Thyroid gland (tissue), 4 donors: ENCODE results near the gene TPD52L1. TPM values are rescaled to one million over a fixed set of nuclear protein-coding genes. Genes with fewer than 3 reads are reported as not detected.
A peak's percentile ranks its signal among the peaks of the same experiment; 100 is the strongest.

Experiments
- DNase-seq, 2 donors: peaks; one replicate each; pipeline ENCODE4 v3.0.0-alpha.2; 2019
- H3K27ac ChIP-seq, 3 donors: fragments of 200-600 bp; sonication (generic); 1 replicate in 2 of 3; 2 replicates in 1 of 3; pipeline ENCODE4 v1.5.1; 2016 to 2019; ENCODE audit warnings: mild to moderate bottlenecking in 1 of 3, moderate library complexity in 1 of 3
- H3K27me3 ChIP-seq: fragments of 200-600 bp; sonication (generic); one replicate; pipeline ENCODE4 v1.5.1; 2019
- H3K36me3 ChIP-seq, 2 donors: fragments of 200-600 bp; sonication (generic); one replicate each; pipeline ENCODE4 v1.5.1; 2016 to 2019
- H3K4me1 ChIP-seq, 2 donors: fragments of 200-600 bp; sonication (generic); one replicate each; pipeline ENCODE4 v1.5.1; 2017 to 2019
- H3K4me3 ChIP-seq, 3 donors: fragments of 200-600 bp; sonication (generic); replicated peaks in 1 of 3; 1 replicate in 2 of 3; 2 replicates in 1 of 3; pipeline ENCODE4 v1.5.1; 2016; ENCODE audit warnings: mild to moderate bottlenecking in 1 of 3
- H3K9me3 ChIP-seq: fragments of 200-600 bp; sonication (generic); one replicate; pipeline ENCODE4 v1.5.1; 2017
- POLR2A ChIP-seq, 2 donors: fragments of 450-650 bp; IDR thresholded peaks; one replicate each; pipeline ENCODE4 v1.6.1; 2017; ENCODE audit warnings: antibody characterized with exemption in 2 of 2, mild to moderate bottlenecking in 2 of 2, moderate library complexity in 1 of 2
- WGBS, 2 donors: methylation state at CpG; one replicate each; pipeline ENCODE4 v1.1.5; 2017; 5-methylcytosine and 5-hydroxymethylcytosine counted together
- intact Hi-C: fragments of 100-400 bp; cut with DNase I; formaldehyde crosslinking; loops from one replicate; pipeline ENCODE4 v1.15.1; 2023
- total RNA-seq, 4 donors: library from RNA; depleted of rRNA; stranded (reverse); fragments of >200 nt; gene quantifications; one replicate each; pipeline ENCODE4 v1.2.3, GENCODE V29; 2016
- TF ChIP-seq, protein P1 (sequence below), 6 experiments: fragments of 200-600 bp in 3 of 6; fragments of 450-650 bp in 3 of 6; sonication (generic) in 3 of 6; IDR thresholded peaks; one replicate each; pipeline ENCODE4 v1.5.1; 2016 to 2019; ENCODE audit warnings: antibody characterized with exemption in 6 of 6, mild to moderate bottlenecking in 2 of 6, inconsistent platforms in 1 of 6, moderate library complexity in 1 of 6

The TPD52L1 gene
- total RNA-seq, 4 donors from 2014 or later: 182 to 392 (median 293) TPM

- Histone ChIP-seq H3K27ac (peak overlapping the region; percentile 56 to 91 (median 79)), H3K9me3 (no peaks in the 10 kb centered on the region), H3K4me1 (peaks cover 35 to 66% of the 10 kb centered on the region in 2 donors), H3K27me3 (no peaks in the 10 kb centered on the region), H3K36me3 (no peaks in the 10 kb centered on the region), H3K4me3 (no peak overlapping the region)
- 79 to 88% methylated on average over 6 of the region's 6 CpGs for WGBS, 2 donors
- intact Hi-C loops: no loop called here
- TF ChIP-seq, protein P1, sequence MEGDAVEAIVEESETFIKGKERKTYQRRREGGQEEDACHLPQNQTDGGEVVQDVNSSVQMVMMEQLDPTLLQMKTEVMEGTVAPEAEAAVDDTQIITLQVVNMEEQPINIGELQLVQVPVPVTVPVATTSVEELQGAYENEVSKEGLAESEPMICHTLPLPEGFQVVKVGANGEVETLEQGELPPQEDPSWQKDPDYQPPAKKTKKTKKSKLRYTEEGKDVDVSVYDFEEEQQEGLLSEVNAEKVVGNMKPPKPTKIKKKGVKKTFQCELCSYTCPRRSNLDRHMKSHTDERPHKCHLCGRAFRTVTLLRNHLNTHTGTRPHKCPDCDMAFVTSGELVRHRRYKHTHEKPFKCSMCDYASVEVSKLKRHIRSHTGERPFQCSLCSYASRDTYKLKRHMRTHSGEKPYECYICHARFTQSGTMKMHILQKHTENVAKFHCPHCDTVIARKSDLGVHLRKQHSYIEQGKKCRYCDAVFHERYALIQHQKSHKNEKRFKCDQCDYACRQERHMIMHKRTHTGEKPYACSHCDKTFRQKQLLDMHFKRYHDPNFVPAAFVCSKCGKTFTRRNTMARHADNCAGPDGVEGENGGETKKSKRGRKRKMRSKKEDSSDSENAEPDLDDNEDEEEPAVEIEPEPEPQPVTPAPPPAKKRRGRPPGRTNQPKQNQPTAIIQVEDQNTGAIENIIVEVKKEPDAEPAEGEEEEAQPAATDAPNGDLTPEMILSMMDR (IDR thresholded peaks at IDR 0.05): no peak
- no peak for TF ChIP-seq POLR2A (IDR thresholded peaks at IDR 0.05)
- no peak for DNase-seq
Measured at GRCh38 chr6:125198398-125198937, 44.9 kb downstream of the TPD52L1 start.

GRCh38 chr6:125200941-125201340 lies 47.4 kb downstream of the TPD52L1 start:
- H3K27me3 ChIP-seq: no peaks in the 10 kb centered on the region
- no peak overlapping the region for H3K4me3 ChIP-seq
- 93 to 95% methylated on average over 3 of the region's 3 CpGs for WGBS, 2 donors
- intact Hi-C loops: no loop called here
- peak overlapping the region in 1 of 3 donors; percentile 73 for H3K27ac ChIP-seq
- no peaks in the 10 kb centered on the region for H3K36me3 ChIP-seq
- no peaks in the 10 kb centered on the region for H3K9me3 ChIP-seq
- peaks cover 24 to 55% of the 10 kb centered on the region in 2 donors for H3K4me1 ChIP-seq
- no peak for DNase-seq
- TF ChIP-seq, protein P1 (IDR thresholded peaks at IDR 0.05): no peak
- TF ChIP-seq POLR2A (IDR thresholded peaks at IDR 0.05): no peak

DNA sequence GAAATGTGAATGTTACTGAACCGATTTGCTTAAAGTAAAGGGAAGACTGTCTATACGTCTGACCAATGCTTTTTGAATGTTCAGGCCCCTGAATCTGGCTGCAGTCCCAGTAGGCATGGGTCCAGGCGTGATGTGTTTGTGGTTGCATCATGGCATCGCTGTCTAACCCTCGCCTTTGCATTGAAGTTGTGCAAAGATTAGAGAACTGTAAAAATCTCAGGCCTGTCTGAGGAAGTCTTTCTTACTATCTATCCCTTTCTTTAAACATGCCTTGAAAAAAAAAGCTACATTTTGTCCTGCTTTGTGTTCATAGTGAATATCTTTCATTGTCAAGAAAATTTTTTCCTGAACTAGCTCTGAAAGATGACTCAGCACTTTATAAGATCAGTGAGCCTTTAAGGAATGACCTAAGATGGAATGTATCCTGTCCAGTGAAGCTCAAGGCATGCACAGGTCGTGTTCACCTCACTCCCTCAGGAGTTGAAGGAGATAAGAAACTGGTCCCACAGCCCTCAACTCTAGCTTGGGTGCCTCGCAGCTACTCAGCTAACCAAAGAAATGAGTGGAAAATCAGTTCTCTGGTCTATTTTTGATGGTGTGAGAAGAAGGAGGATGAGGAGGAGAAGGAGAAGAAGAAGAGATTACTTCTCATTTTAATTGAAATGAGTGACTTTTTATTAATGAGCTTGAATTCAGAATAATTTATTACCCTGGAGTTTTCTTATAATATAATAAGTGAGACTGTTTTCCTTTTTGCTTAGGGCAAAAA lies 48.6 kb downstream of the TPD52L1 start:
- H3K36me3 ChIP-seq: no peaks in the 10 kb centered on the region
- DNase-seq: peak; percentile 67 to 68
- peak overlapping the region; percentile 55 to 76 (median 73) for H3K27ac ChIP-seq
- intact Hi-C loops: no loop called here
- H3K4me1 ChIP-seq: peaks cover 21 to 45% of the 10 kb centered on the region in 2 donors
- no peak overlapping the region for H3K4me3 ChIP-seq
- TF ChIP-seq, protein P1 (IDR thresholded peaks at IDR 0.05): no peak
- peak in 1 of 2 donors; percentile 26 for TF ChIP-seq POLR2A (IDR thresholded peaks at IDR 0.05)
- H3K27me3 ChIP-seq: no peaks in the 10 kb centered on the region
- H3K9me3 ChIP-seq: no peaks in the 10 kb centered on the region
- WGBS, 2 donors: 33% methylated on average over 7 of the region's 7 CpGs

- no peaks in the 10 kb centered on the region for H3K9me3 ChIP-seq
- no peak for DNase-seq
- H3K4me3 ChIP-seq: no peak overlapping the region
- intact Hi-C loops: no loop called here
- H3K27ac ChIP-seq: no peak overlapping the region
- peaks cover 12 to 32% of the 10 kb centered on the region in 2 donors for H3K4me1 ChIP-seq
- H3K36me3 ChIP-seq: no peaks in the 10 kb centered on the region
- no peaks in the 10 kb centered on the region for H3K27me3 ChIP-seq
- TF ChIP-seq, protein P1 (IDR thresholded peaks at IDR 0.05): no peak
- no peak for TF ChIP-seq POLR2A (IDR thresholded peaks at IDR 0.05)
Measured at GRCh38 chr6:125203395-125203794, 49.8 kb downstream of the TPD52L1 start.

DNA sequence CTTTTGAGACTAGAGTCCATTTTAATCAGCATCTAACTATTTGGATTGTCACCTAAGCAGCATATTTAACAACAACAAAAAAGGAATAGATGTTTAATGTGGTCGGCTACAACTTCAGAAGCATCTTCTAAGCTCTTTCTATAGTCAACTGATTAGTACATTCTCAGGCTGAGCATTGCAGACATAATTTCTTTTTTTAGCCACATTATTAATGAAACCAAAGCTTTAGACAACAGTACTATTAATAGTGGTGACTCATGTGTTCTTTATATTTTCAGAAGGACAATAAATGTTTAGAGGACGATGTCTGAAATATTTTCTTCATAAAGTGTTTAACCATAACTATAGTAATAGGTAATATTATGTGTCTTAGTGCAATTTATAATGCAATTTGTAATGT lies 52.4 kb downstream of the TPD52L1 start:
- no peak overlapping the region for H3K27ac ChIP-seq
- intact Hi-C loops: no loop called here
- peaks cover 9 to 27% of the 10 kb centered on the region in 2 donors for H3K4me1 ChIP-seq
- H3K4me3 ChIP-seq: no peak overlapping the region
- no peaks in the 10 kb centered on the region for H3K27me3 ChIP-seq
- WGBS, 2 donors: 90 to 91% methylated on average over 2 of the region's 2 CpGs
- TF ChIP-seq, protein P1 (IDR thresholded peaks at IDR 0.05): no peak
- TF ChIP-seq POLR2A (IDR thresholded peaks at IDR 0.05): no peak
- DNase-seq: no peak
- H3K36me3 ChIP-seq: no peaks in the 10 kb centered on the region
- H3K9me3 ChIP-seq: no peaks in the 10 kb centered on the region
